HCT116 (cell line): Measurements from ENCODE around the gene RAP1GAP2.

Experiments used
- CTCF ChIP-seq, 3 experiments: fragments of 200-600 bp in 1 of 3; sonication (generic) in 1 of 3; IDR thresholded peaks in 2 of 3; conservative IDR thresholded peaks in 1 of 3; 2 replicates each; pipeline ENCODE4 v1.5.1; 2012 to 2017; ENCODE audit warnings: low read depth in 2 of 3, low read length in 2 of 3, antibody characterized with exemption in 1 of 3, borderline replicate concordance in 1 of 3, control low read depth in 1 of 3, mild to moderate bottlenecking in 1 of 3, mixed read lengths in 1 of 3, mixed run types in 1 of 3, moderate library complexity in 1 of 3; ENCODE audit not compliant: insufficient read depth in 1 of 3
- ELF1 ChIP-seq: IDR thresholded peaks from 2 replicates; pipeline ENCODE4 v1.6.1; 2012; ENCODE audit warnings: low read depth, borderline replicate concordance
- POLR2A ChIP-seq: IDR thresholded peaks from 2 replicates; pipeline ENCODE4 v1.7.0; 2011; ENCODE audit warnings: borderline replicate concordance; ENCODE audit not compliant: insufficient read depth, insufficient read length; ENCODE audit errors: extremely low read depth
- RAD21 ChIP-seq: IDR thresholded peaks from 2 replicates; pipeline ENCODE4 v1.6.1; 2012; ENCODE audit warnings: low read depth, mild to moderate bottlenecking
- SIN3A ChIP-seq: IDR thresholded peaks from 2 replicates; pipeline ENCODE4 v1.6.1; 2012; ENCODE audit warnings: low read depth
- ZFX ChIP-seq: fragments of 450-650 bp; IDR thresholded peaks from 2 replicates; pipeline ENCODE4 v1.6.1; 2017

DNA sequence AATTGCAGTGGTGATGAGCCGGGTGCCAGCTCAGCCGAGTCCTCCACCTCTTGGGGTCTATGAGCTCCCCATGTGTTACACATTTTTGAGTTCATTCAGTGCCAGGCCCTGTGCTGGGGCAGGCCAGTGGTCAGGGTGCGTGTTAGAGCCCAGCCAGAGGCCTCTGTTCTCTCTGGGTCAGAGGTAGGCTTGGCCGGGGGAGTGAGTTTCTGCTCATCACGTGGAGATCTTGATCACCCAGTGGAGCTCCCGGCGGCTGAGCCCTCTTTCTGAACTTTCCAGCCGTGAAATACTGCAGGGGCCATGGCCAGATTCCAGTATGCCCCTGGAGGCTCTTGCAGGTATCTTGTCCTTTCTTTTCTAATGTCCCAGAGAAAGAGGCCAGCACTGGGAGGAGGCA is 93.0 kb downstream of the RAP1GAP2 start:
- TF ChIP-seq CTCF (IDR thresholded peaks at IDR 0.05 in 2 of 3, conservative IDR thresholded peaks at IDR 0.05 in 1 of 3; ENCODE audit: borderline replicate concordance in 1 of 3, insufficient read depth in 1 of 3, low read depth in 2 of 3, low read length in 2 of 3) (no peak), ZFX (no peak), POLR2A (no peak), SIN3A (no peak), ELF1 (no peak), RAD21 (no peak)
